MCF 10A (cell line): ENCODE results near the gene BLOC1S6. TPM values are rescaled to one million over a fixed set of nuclear protein-coding genes. Genes with fewer than 3 reads are reported as not detected.

ENCODE experiments used
- BruUV-seq: library from RNA; stranded (reverse); fragments of 400-500 nt; replicated peaks from 2 replicates; lab custom pipeline; 2021; lab: Mats Ljungman, UMichigan
- CTCF ChIA-PET: fragments of 300-600 bp; sonication (Branson Sonifier 250); formaldehyde crosslinking; extraction: SDS; loops from one replicate; lab custom pipeline; 2021; ENCODE audit warnings: antibody characterized with exemption, inconsistent platforms; lab: Yijun Ruan, JAX
- POLR2A ChIA-PET: fragments of 300-600, 350-650 bp; sonication (Branson Sonifier 250); formaldehyde crosslinking; extraction: SDS; loops from one replicate; lab custom pipeline; 2020; ENCODE audit warnings: antibody characterized with exemption, inconsistent platforms; lab: Yijun Ruan, JAX
- DNase-seq: peaks from one replicate; pipeline ENCODE4 v3.0.0-alpha.2; 2018; ENCODE audit not compliant: unreplicated experiment
- H3K27ac Mint-ChIP-seq: one replicate; pipeline ENCODE4 v1.8.0; 2022; ENCODE audit warnings: mild to moderate bottlenecking, low read depth, mixed read lengths; ENCODE audit not compliant: unreplicated experiment
- H3K27me3 Mint-ChIP-seq: one replicate; pipeline ENCODE4 v1.8.0; 2022; ENCODE audit warnings: mixed read lengths; ENCODE audit not compliant: insufficient read depth, unreplicated experiment
- H3K36me3 Mint-ChIP-seq: one replicate; pipeline ENCODE4 v1.8.0; 2022; ENCODE audit warnings: mild to moderate bottlenecking, moderate library complexity, mixed read lengths; ENCODE audit not compliant: insufficient read depth, unreplicated experiment
- H3K4me1 Mint-ChIP-seq: one replicate; pipeline ENCODE4 v1.8.0; 2022; ENCODE audit warnings: mixed read lengths; ENCODE audit not compliant: insufficient read depth, unreplicated experiment
- H3K4me3 Mint-ChIP-seq: one replicate; pipeline ENCODE4 v1.8.0; 2022; ENCODE audit warnings: mild to moderate bottlenecking, moderate library complexity, mixed read lengths; ENCODE audit not compliant: unreplicated experiment
- H3K9me3 Mint-ChIP-seq: one replicate; pipeline ENCODE4 v1.8.0; 2022; ENCODE audit warnings: mixed read lengths; ENCODE audit not compliant: unreplicated experiment
- intact Hi-C: fragments of 100-400 bp; cut with micrococcal nuclease; formaldehyde crosslinking; loops from 2 replicates; pipeline ENCODE4 v1.14.1; 2022
- total RNA-seq: library from RNA; stranded (reverse); gene quantifications from 2 replicates; pipeline ENCODE4 v1.2.3, GENCODE V29; 2022
- TF ChIP-seq, protein P1 (sequence below): fragments of 200-600 bp; IDR thresholded peaks from one replicate; pipeline ENCODE4 v1.8.0; 2022; ENCODE audit warnings: antibody characterized with exemption, mild to moderate bottlenecking; ENCODE audit not compliant: unreplicated experiment

Gene BLOC1S6
- total RNA-seq, 1 experiment from 2014 or later = 54.6 TPM

DNA sequence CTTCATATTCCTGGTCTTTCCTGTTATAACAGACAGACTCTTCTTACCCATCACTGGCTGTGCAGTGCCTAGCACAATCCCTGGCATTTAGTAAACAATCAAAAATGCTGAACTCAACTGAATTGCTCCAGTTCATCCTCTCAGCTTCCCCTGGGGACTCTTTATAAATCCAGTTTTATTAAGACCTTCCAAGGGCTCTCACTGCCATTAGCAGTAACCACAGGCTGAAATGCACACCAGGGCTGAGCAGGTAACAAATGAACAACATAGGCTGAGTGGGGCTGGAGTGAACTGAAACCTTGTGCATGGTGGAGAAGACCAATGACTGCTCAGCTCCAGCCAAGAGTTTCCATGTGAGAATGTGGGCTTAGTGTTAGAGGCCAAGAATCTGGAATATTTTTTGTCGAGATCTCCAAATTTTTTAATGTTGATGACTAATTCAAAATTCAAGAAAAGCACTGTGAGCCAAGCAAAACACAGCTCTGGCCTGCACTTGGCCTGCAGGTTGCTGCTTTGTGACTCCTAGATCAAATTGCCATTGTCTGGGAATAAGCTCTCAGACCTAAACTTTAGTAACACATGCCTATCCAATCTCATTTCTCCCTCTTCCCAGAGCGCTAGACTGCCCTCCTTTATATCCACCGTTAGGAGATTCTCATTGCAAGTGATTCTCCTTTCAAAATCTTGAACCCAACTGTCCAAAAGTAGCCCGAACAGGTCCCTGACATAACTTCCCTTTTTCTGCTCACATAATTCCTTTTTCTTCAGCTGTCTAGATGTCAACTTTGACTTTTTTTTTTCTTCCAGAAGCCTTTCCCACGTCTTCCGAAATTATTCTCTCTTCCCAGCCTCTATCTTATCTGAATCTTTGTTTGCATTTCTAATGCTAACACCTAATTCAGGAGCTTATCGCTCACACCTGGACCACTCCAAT lies 55.1 kb downstream of the BLOC1S6 start:
- CTCF ChIA-PET = interaction anchor here (0.5 to 2.7 kb wide), 11 partner anchors 7 to 1554 kb away, joined by 3 to 11 read pairs (median 3); partner anchors contain the start of gene SQOR
- DNase-seq = peak; percentile 90

DNA sequence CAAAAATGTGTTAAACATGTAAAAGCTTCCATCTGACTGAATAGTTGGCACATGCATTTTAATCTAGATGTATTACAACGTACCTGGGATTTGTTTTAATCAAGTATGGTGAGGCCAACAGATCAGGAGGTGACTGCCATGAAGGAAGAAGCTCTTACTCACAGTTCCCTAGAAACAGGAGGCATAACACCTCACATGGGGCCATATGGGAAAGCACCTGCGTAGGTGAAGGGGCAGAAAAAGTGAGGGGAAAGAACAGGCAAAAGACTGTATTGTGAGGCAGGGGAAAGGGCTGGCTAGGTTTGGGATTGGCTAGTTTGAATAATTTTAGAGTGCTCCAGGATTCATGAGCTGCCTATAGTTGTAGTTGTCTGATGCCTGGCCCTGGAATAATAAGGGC lies 57.3 kb downstream of the BLOC1S6 start:
- TF ChIP-seq, protein P1, sequence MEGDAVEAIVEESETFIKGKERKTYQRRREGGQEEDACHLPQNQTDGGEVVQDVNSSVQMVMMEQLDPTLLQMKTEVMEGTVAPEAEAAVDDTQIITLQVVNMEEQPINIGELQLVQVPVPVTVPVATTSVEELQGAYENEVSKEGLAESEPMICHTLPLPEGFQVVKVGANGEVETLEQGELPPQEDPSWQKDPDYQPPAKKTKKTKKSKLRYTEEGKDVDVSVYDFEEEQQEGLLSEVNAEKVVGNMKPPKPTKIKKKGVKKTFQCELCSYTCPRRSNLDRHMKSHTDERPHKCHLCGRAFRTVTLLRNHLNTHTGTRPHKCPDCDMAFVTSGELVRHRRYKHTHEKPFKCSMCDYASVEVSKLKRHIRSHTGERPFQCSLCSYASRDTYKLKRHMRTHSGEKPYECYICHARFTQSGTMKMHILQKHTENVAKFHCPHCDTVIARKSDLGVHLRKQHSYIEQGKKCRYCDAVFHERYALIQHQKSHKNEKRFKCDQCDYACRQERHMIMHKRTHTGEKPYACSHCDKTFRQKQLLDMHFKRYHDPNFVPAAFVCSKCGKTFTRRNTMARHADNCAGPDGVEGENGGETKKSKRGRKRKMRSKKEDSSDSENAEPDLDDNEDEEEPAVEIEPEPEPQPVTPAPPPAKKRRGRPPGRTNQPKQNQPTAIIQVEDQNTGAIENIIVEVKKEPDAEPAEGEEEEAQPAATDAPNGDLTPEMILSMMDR = no peak
- Mint-ChIP-seq H3K9me3 (no peaks in the 10 kb centered on the region), H3K4me3 (no peak overlapping the region), H3K27ac (no peak overlapping the region), H3K4me1 (peaks cover 54% of the 10 kb centered on the region), H3K27me3 (no peaks in the 10 kb centered on the region), H3K36me3 (peaks cover under 1% of the 10 kb centered on the region)
- CTCF ChIA-PET = interaction anchor here (0.6 to 2.7 kb wide), 2 partner anchors 10 to 13 kb away, joined by 4 to 11 read pairs; partner anchors contain the start of gene SQOR
- intact Hi-C loops = no loop called here
- no peak for DNase-seq
- no TSS peak for BruUV-seq
- POLR2A ChIA-PET = interaction anchor here (2.8 to 6.1 kb wide), 2 partner anchors 9 to 10 kb away, joined by 11 to 56 read pairs; partner anchors contain the start of gene SQOR

More for the DNA sequence above, 55.1 kb downstream of the BLOC1S6 start:
- peaks cover 8% of the 10 kb centered on the region for H3K36me3 Mint-ChIP-seq
- BruUV-seq = no TSS peak
- H3K27me3 Mint-ChIP-seq = no peaks in the 10 kb centered on the region
- intact Hi-C loops = no loop called here
- peak overlapping the region; percentile 52 for H3K4me3 Mint-ChIP-seq
- POLR2A ChIA-PET = interaction anchor here (0.5 to 6.1 kb wide), 14 partner anchors 8 to 1269 kb away, joined by 3 to 56 read pairs (median 4); partner anchors contain the start of genes BLOC1S6 and SQOR
- H3K27ac Mint-ChIP-seq = peak overlapping the region; percentile 91
- peaks cover 59% of the 10 kb centered on the region for H3K4me1 Mint-ChIP-seq
- no peaks in the 10 kb centered on the region for H3K9me3 Mint-ChIP-seq
- TF ChIP-seq, protein P1 = no peak

DNA sequence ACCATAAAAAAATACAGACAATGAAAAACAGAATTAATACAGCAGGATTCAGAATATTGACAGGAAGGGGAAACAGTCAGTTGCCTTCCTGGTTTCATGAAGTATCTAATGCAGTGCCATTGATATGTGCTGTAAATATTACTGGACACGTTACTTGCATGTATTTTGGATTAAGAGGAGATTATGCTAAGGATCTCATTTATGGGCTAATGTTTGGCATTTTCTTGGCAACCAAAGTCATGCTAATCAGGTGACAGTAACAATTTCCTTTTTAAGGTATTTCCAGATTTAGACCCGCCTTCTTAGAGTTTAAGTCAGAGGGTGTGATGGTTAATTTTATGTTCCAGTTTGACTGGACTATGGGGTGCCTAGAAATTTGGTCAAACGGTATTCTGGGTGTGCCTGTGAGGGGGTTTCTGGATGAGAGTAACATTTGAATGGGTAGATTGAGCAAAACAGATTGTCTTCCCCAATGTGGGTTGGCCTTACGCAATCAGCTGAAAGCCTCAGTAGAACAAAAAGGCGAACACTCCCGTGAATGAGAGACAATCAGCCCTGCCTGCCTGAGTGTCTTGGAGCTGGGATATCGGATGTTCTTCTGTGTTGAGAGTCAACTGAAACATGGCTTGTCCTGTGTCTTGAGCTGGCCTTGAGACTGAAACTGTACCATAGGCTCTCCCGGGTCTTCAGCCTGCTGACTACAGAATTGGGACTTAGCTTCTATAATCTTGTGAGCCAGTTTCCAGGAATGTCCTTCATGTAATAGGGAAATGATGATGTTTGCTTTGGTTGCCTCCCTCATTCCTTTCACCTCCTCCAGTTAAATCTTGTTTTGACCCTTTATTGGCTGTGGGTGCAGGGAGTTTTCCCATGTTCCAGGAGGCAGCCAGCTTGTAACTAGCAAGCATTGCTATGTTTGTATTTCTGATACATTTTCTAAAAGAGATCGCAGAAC lies 58.1 kb downstream of the BLOC1S6 start:
- ChIA-PET POLR2A (interaction anchor here (0.7 to 6.1 kb wide), 6 partner anchors 7 to 58 kb away, joined by 3 to 56 read pairs (median 10); partner anchors contain the start of genes BLOC1S6 and SQOR), CTCF (interaction anchor here (0.6 to 2.7 kb wide), 5 partner anchors 10 to 482 kb away, joined by 3 to 11 read pairs (median 4); partner anchors contain the start of gene SQOR)
- H3K4me3 Mint-ChIP-seq = peak overlapping the region; percentile 62
- TF ChIP-seq, protein P1 = no peak
- no peaks in the 10 kb centered on the region for H3K27me3 Mint-ChIP-seq
- no peaks in the 10 kb centered on the region for H3K9me3 Mint-ChIP-seq
- peaks cover 46% of the 10 kb centered on the region for H3K4me1 Mint-ChIP-seq
- H3K36me3 Mint-ChIP-seq = no peaks in the 10 kb centered on the region
- peak overlapping the region; percentile 92 for H3K27ac Mint-ChIP-seq
- peak; percentile 76 for DNase-seq
- TSS peak; percentile 14 for BruUV-seq
- intact Hi-C loops = no loop called here
